Common myeloid progenitor, CD34-positive (primary cell): ENCODE results near the gene ASTN1.

Source experiments
- CTCF ChIA-PET: fragments of 350-600 bp; sonication (Branson Sonifier 250); formaldehyde crosslinking; loops from one replicate; lab custom pipeline; 2021; ENCODE audit warnings: antibody characterized with exemption; lab: Charles Lee
- POLR2A ChIA-PET: fragments of 350-600 bp; sonication (Branson Sonifier 250); formaldehyde crosslinking; loops from one replicate; lab custom pipeline; 2021; ENCODE audit warnings: antibody characterized with exemption; lab: Charles Lee
- DNase-seq, 3 donors: peaks; one replicate each; pipeline versions ENCODE4 v3.0.0 to v3.0.0-alpha.2; 2013
- H3K27ac ChIP-seq, 2 experiments: 1 replicate in 1 of 2; 2 replicates in 1 of 2; pipeline ENCODE4 v1.7.0; 2013; ENCODE audit warnings: inconsistent platforms in 2 of 2, low read length in 2 of 2, mild to moderate bottlenecking in 2 of 2, low read depth in 1 of 2, moderate library complexity in 1 of 2; ENCODE audit not compliant: severe bottlenecking in 2 of 2, insufficient read depth in 1 of 2, poor library complexity in 1 of 2
- H3K27me3 ChIP-seq, 5 experiments: replicated peaks in 2 of 5; 1 replicate in 3 of 5; 2 replicates in 2 of 5; pipeline versions ENCODE4 v1.6.1 to v1.7.0; 2013; ENCODE audit warnings: low read length in 4 of 5, mild to moderate bottlenecking in 2 of 5, moderate library complexity in 2 of 5, inconsistent platforms in 1 of 5; ENCODE audit not compliant: insufficient read depth in 5 of 5, control insufficient read depth in 4 of 5
- H3K36me3 ChIP-seq, 4 experiments: 1 replicate in 2 of 4; 2 replicates in 2 of 4; pipeline versions ENCODE4 v1.6.1 to v1.7.0; 2013; ENCODE audit warnings: low read length in 3 of 4, control low read depth in 1 of 4, mild to moderate bottlenecking in 1 of 4; ENCODE audit not compliant: control insufficient read depth in 4 of 4, insufficient read depth in 4 of 4
- H3K4me1 ChIP-seq, 4 experiments: 1 replicate in 3 of 4; 2 replicates in 1 of 4; pipeline versions ENCODE4 v1.6.1 to v1.7.1; 2013; ENCODE audit warnings: low read length in 3 of 4, mild to moderate bottlenecking in 3 of 4, control low read depth in 1 of 4, inconsistent platforms in 1 of 4, moderate library complexity in 1 of 4; ENCODE audit not compliant: control insufficient read depth in 4 of 4, insufficient read depth in 4 of 4; ENCODE audit errors: control extremely low read depth in 1 of 4
- H3K4me3 ChIP-seq, 7 experiments: 1 replicate in 4 of 7; 2 replicates in 3 of 7; pipeline versions ENCODE4 v1.5.1 to v1.7.0; 2013; ENCODE audit warnings: mild to moderate bottlenecking in 7 of 7, low read length in 6 of 7, moderate library complexity in 6 of 7, inconsistent platforms in 2 of 7, low read depth in 2 of 7, control low read depth in 1 of 7; ENCODE audit not compliant: insufficient read depth in 4 of 7, control insufficient read depth in 1 of 7; ENCODE audit errors: extremely low read depth in 1 of 7
- H3K9me3 ChIP-seq, 5 experiments: 1 replicate in 4 of 5; 2 replicates in 1 of 5; pipeline versions ENCODE4 v1.6.1 to v1.7.1; 2013; ENCODE audit warnings: low read length in 4 of 5, mild to moderate bottlenecking in 2 of 5, inconsistent platforms in 1 of 5, low read depth in 1 of 5, moderate library complexity in 1 of 5; ENCODE audit not compliant: control insufficient read depth in 4 of 5, insufficient read depth in 2 of 5; ENCODE audit errors: control extremely low read depth in 1 of 5
- WGBS: methylation state at CpG from one replicate; pipeline ENCODE4 v1.1.5; 2013; ENCODE audit not compliant: insufficient coverage; 5-methylcytosine and 5-hydroxymethylcytosine counted together

The ASTN1 gene

DNA sequence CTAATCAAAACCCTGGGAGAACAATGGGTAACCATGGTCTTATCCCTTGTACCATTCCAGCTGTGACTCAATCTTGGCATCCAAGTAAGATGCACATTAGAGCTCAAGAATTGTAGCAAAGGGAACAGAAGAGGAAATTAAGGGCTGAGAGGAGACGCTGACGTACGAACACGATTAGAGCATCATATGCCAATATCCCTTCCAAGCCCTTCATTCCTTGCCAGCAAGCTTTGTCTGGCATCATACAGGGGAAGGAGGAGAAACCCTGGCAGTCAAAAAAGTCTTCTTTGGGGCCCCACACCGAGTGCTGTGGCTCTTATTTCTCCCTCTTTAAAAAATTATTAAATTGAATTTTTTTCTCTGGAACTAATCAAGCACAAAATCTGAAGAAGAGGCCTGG lies 120.9 kb downstream of the ASTN1 start:
- no peak overlapping the region for H3K27ac ChIP-seq
- H3K9me3 ChIP-seq, result peaks cover 0 to 3% (median 0%) of the 10 kb centered on the region in 5 experiments
- no peaks in the 10 kb centered on the region for H3K36me3 ChIP-seq
- DNase-seq, result no peak
- POLR2A ChIA-PET, result no interaction called here
- H3K27me3 ChIP-seq, result peaks cover 0 to 2% (median 0%) of the 10 kb centered on the region in 5 experiments
- H3K4me1 ChIP-seq, result no peaks in the 10 kb centered on the region
- no CpG with 5 or more reads among the region's 5 CpGs for WGBS
- CTCF ChIA-PET, result no interaction called here
- H3K4me3 ChIP-seq, result no peak overlapping the region

DNA sequence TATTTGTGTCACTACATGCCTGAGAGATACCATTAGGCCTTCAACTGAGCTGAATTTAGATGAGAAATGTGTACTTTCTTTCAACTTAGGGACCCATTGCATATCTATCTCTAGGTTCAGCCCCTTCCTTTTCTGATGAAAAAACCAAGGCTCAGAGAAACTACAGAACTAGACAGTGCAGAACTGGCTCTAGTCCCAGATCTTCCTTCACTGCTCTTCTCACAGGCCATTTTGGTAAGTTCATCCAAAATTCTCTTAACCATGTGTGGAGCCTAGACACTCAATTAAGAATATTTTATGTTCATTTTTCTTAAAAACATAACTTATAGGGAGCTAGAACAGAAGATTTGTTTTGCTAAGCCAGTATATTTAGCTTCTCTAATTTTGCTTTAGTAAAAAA lies 128.9 kb downstream of the ASTN1 start:
- H3K4me1 ChIP-seq, result no peaks in the 10 kb centered on the region
- H3K36me3 ChIP-seq, result no peaks in the 10 kb centered on the region
- no peak overlapping the region for H3K4me3 ChIP-seq
- ChIA-PET POLR2A (no interaction called here), CTCF (interaction anchor here (0.6 kb wide), 1 partner anchor 16 kb away, joined by 3 read pairs; no protein-coding TSS in a partner anchor)
- no peak for DNase-seq
- H3K9me3 ChIP-seq, result no peaks in the 10 kb centered on the region
- H3K27me3 ChIP-seq, result no peaks in the 10 kb centered on the region
- no peak overlapping the region for H3K27ac ChIP-seq

DNA sequence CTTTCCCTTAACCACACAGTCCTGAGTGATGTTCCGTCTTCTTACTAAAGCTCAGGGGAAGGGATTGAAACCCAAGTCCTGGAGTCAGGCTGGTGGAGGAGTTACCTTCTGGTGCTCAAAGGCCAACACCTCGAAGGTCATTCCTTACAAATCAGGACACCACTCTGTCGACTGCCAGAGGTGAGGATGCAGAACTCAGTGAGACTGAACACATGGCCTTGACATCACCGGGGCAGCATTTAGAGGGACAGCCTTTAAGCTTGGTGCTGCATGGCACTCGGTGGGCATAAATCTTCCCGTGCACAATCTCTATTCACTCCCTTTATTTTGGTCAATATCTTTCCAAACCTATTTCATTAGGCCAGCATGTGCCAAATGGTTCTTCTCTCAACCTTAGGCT lies 130.9 kb downstream of the ASTN1 start:
- Histone ChIP-seq H3K4me3 (no peak overlapping the region), H3K4me1 (no peaks in the 10 kb centered on the region), H3K27me3 (no peaks in the 10 kb centered on the region), H3K27ac (no peak overlapping the region), H3K9me3 (peaks cover 0 to 3% (median 0%) of the 10 kb centered on the region in 5 experiments), H3K36me3 (no peaks in the 10 kb centered on the region)
- WGBS, result 81% methylated on average over 6 of the region's 6 CpGs
- CTCF ChIA-PET, result no interaction called here
- no peak for DNase-seq
- POLR2A ChIA-PET, result no interaction called here

DNA sequence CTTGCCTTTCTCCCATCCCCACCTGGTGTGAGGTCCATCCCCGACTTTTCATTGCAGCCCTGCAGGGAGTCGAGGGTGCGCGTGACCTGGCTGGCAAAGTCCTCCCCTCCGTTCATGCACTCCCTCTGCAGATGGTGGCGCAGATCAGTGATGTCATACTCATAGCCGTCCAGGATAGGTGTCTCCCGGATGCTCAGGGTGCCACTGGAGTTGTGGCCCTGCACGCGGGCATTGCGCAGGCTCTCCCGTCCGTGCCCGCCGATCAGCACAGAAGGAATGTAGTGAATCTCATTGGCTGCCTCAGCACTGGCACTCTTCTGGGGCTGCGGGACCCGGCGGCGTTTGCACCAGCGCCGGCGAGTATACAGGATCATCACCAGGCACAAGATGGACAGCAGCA lies 132.1 kb downstream of the ASTN1 start:
- CTCF ChIA-PET, result no interaction called here
- Histone ChIP-seq H3K36me3 (no peaks in the 10 kb centered on the region), H3K4me1 (no peaks in the 10 kb centered on the region), H3K9me3 (peaks cover 0 to 3% (median 0%) of the 10 kb centered on the region in 5 experiments), H3K27ac (no peak overlapping the region), H3K27me3 (no peaks in the 10 kb centered on the region), H3K4me3 (no peak overlapping the region)
- POLR2A ChIA-PET, result no interaction called here
- WGBS, result 83% methylated on average over 19 of the region's 22 CpGs
- no peak for DNase-seq

DNA sequence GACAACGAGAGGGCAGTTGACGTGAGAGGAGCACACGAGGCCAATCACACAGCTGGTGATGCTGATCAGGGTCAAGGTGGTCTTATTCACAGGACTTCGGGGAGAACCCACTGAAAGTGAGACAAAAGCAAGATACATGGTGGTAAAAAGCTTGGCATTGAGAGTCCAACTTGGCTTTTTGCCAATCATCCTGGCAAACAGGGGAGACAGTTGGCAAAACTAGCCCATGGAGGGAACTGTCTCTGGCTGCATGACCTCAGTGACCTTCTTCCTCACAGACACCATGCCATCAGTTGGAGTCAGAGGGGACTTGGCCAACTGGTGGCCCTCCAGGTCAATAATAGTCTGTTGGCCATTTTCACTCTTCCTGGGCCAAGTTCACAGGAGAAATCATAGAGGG lies 139.9 kb downstream of the ASTN1 start:
- WGBS, result 93% methylated on average over 4 of the region's 4 CpGs
- peaks cover 0 to under 1% (median 0%) of the 10 kb centered on the region in 5 experiments for H3K9me3 ChIP-seq
- H3K4me3 ChIP-seq, result no peak overlapping the region
- H3K27ac ChIP-seq, result no peak overlapping the region
- ChIA-PET CTCF (no interaction called here), POLR2A (no interaction called here)
- DNase-seq, result no peak
- no peaks in the 10 kb centered on the region for H3K4me1 ChIP-seq
- no peaks in the 10 kb centered on the region for H3K36me3 ChIP-seq
- H3K27me3 ChIP-seq, result no peaks in the 10 kb centered on the region

DNA sequence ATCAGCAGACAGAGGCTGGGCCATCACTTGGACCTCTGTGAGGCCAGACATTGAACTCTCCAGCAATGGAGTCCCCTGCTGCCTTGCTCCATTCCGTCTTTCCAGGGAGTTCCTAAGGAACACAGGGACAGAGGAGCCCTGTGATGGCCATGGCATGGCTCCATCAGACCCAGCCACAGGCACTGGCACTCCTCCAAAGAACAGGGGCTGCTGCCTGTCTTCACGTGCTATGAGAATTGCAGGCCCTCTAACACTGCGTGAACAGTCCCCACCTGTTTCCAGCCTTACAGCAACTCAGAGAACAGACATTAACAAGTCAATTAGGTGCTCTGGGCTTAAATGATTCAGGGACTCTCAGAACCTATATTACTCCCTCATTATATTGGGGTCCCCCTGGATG lies 140.8 kb downstream of the ASTN1 start:
- no peaks in the 10 kb centered on the region for H3K4me1 ChIP-seq
- H3K27me3 ChIP-seq, result no peaks in the 10 kb centered on the region
- CTCF ChIA-PET, result no interaction called here
- no peak overlapping the region for H3K4me3 ChIP-seq
- H3K9me3 ChIP-seq, result no peaks in the 10 kb centered on the region
- H3K27ac ChIP-seq, result no peak overlapping the region
- no peak for DNase-seq
- H3K36me3 ChIP-seq, result no peaks in the 10 kb centered on the region
- POLR2A ChIA-PET, result no interaction called here
- 97% methylated on average over 3 of the region's 3 CpGs for WGBS

DNA sequence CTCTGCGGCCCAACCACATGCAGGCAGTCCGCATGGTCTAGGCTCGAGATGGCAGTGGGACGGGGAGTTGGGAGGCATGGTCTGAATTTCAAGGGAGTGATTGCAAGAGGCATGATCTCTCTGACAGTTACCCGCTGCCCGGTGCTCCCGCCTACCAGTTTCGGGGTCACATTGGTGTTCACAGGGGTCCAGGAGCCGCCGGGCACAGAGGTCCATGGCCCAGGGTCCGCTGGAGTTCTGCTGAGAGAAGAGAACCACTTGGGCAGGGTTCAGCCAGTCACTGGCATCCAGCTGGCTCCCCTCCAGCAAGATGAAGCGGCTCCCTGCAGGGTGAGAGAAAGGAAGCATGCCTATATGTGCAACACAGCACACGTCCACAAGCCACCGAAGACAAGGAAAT lies 141.3 kb downstream of the ASTN1 start:
- no peaks in the 10 kb centered on the region for H3K36me3 ChIP-seq
- no peaks in the 10 kb centered on the region for H3K4me1 ChIP-seq
- ChIA-PET CTCF (no interaction called here), POLR2A (no interaction called here)
- H3K27ac ChIP-seq, result no peak overlapping the region
- no peak for DNase-seq
- no peaks in the 10 kb centered on the region for H3K9me3 ChIP-seq
- WGBS, result 91% methylated on average over 9 of the region's 14 CpGs
- H3K27me3 ChIP-seq, result no peaks in the 10 kb centered on the region
- no peak overlapping the region for H3K4me3 ChIP-seq
